ENCODE results near the gene PLP2. TPM values are rescaled to one million over a fixed set of nuclear protein-coding genes. Genes with fewer than 3 reads are reported as not detected.
"Not testable (repeated sequence)": the region's sequence is repeated elsewhere in the genome, so short reads cannot be mapped to it uniquely, and the experiment has no call there.

The PLP2 gene
- total and polyA plus RNA-seq, 3 donors from 2014 or later = 19.0 to 61.6 (median 21.4) TPM

DNA sequence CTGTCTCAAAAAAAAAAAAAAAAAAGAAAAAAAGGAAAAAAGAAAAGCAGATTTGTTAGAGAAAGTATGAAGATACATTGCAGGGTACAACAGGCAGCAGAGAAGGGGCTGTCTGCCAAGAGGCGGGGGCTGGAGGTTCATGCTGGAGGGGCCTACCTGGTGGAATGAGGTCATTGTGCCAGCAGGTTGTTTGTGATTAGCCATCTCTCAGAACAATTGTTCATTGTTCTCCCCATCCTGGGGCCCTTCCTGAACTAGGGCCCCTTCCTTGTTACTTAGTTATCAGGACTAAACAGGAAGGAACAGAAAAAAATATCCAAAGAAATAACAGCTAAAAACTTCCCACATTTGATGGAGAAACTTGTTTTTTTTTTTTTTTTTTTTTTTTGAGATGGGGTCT, 34.2 kb upstream of the PLP2 start:
- H3K27me3 ChIP-seq = no peaks in the 10 kb centered on the region
- TF ChIP-seq, protein P1, sequence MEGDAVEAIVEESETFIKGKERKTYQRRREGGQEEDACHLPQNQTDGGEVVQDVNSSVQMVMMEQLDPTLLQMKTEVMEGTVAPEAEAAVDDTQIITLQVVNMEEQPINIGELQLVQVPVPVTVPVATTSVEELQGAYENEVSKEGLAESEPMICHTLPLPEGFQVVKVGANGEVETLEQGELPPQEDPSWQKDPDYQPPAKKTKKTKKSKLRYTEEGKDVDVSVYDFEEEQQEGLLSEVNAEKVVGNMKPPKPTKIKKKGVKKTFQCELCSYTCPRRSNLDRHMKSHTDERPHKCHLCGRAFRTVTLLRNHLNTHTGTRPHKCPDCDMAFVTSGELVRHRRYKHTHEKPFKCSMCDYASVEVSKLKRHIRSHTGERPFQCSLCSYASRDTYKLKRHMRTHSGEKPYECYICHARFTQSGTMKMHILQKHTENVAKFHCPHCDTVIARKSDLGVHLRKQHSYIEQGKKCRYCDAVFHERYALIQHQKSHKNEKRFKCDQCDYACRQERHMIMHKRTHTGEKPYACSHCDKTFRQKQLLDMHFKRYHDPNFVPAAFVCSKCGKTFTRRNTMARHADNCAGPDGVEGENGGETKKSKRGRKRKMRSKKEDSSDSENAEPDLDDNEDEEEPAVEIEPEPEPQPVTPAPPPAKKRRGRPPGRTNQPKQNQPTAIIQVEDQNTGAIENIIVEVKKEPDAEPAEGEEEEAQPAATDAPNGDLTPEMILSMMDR (IDR thresholded peaks at IDR 0.05) = no peak
- no peak for TF ChIP-seq POLR2A (IDR thresholded peaks at IDR 0.05)

DNA sequence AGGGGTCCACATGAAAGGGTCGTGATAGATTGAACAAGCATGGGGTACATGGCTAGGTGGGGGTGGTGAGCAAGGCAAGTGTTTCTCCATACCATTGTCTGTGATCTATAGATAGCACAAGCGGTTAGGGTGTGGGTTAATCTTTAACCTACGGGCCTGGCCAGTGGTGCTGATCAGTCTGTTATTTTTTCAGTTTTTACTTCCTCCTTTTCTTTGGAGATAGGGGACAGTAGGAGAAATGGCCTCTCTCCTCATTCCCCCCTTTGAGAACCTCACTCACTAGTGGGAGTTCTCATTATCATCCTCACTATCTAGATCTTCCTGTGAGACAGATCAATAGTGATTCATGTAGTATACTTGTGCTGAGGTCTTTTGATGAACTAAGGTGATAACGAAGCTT, 32.0 kb upstream of the PLP2 start:
- Histone ChIP-seq H3K36me3 (ENCODE audit: low read depth, missing control alignments) (no peaks in the 10 kb centered on the region), H3K27me3 (no peaks in the 10 kb centered on the region), H3K4me3 (no peak overlapping the region), H3K27ac (no peak overlapping the region), H3K9me3 (no peaks in the 10 kb centered on the region), H3K4me1 (no peaks in the 10 kb centered on the region)
- 60 to 82% methylated on average over 4 of the region's 4 CpGs for WGBS, 2 donors
- intact Hi-C loops (cut with DNase I; ENCODE audit: low total_unique reads) = no loop called here
- DNase-seq = no peak
- TF ChIP-seq, protein P1 (IDR thresholded peaks at IDR 0.05) = no peak

More for the DNA sequence above, 34.2 kb upstream of the PLP2 start:
- Histone ChIP-seq H3K36me3 (ENCODE audit: low read depth, missing control alignments) (no peaks in the 10 kb centered on the region), H3K27ac (no peak overlapping the region), H3K9me3 (no peaks in the 10 kb centered on the region), H3K4me3 (no peak overlapping the region), H3K4me1 (no peaks in the 10 kb centered on the region)
- no peak for DNase-seq
- WGBS, 2 donors = 63 to 93% methylated on average over 1 of the region's 1 CpG
- intact Hi-C loops (cut with DNase I; ENCODE audit: low total_unique reads) = no loop called here

DNA sequence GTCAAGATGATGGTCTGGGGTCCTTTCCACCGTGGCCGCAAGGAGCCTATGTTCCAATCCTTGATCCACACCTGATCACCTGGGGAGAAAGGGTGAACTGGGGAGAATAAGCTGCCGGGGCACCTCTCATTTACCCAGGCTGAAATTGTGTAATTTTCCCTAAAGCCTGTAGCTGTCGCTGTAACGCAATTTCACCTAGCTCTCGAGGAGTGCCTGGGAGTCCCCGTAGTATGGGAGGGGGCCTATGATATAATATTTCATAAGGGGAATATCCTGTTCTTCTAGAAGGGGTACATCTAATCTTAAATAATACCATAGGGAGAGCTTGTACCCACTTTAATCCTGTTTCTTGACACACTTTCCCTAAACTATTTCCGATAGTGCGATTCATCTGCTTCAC, 29.4 kb upstream of the PLP2 start:
- H3K9me3 ChIP-seq; H3K27me3 ChIP-seq; H3K4me1 ChIP-seq; H3K36me3 ChIP-seq (ENCODE audit: low read depth, missing control alignments); intact Hi-C loops (cut with DNase I; ENCODE audit: low total_unique reads); H3K4me3 ChIP-seq; H3K27ac ChIP-seq; DNase-seq: not testable (repeated sequence)
- TF ChIP-seq, protein P1 (IDR thresholded peaks at IDR 0.05) = peak in 2 of 3 experiments; percentile 16 to 39
- WGBS, 2 donors = 57 to 62% methylated on average over 6 to 9 of the region's 9 CpGs

DNA sequence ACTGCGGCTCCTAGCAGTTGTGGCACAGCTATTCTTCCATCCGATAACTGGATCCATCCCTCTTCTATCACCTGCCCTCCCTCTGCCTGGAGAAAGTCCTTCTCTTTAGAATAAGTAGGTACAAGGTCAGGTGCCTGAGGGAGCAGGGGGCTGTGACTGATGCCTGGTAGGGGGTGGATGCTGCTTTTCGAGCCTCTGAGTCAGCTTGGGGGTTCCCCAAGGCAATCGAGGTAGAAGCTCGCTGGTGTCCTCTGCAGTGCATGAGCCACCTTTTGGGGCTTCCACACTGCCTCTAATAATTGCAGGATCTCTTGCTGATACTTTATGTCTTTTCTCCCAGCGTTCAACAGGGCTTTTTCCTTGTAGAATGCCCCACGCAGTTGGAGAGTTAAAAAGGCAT, 28.5 kb upstream of the PLP2 start:
- H3K27ac ChIP-seq; intact Hi-C loops (cut with DNase I; ENCODE audit: low total_unique reads): not testable (repeated sequence)
- WGBS, 2 donors = 90% methylated on average over 4 to 7 of the region's 7 CpGs

DNA sequence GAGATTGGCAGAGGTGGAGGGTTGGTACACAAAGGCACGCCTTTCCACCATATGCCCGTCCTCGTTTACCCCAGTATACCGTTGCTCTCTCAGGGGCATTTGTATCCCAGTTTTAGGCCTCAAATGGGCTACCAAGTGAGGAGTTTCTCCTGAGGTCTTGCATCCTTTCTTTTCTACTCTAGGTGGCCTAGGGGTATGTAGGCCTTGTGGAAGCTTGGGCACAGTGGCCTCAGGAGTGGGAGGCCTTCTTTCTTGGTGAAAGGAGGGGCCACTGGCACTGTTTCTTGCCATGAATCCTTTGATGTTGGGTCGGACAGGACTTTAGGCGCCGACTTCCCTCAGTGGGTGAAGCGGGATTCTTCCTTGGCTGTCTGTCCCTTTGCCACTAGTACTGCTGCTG, 24.4 kb upstream of the PLP2 start:
- intact Hi-C loops (cut with DNase I; ENCODE audit: low total_unique reads) = no loop called here

More for the DNA sequence above, 28.5 kb upstream of the PLP2 start:
- H3K36me3 ChIP-seq (ENCODE audit: low read depth, missing control alignments); H3K27me3 ChIP-seq; H3K4me1 ChIP-seq; H3K9me3 ChIP-seq; DNase-seq; H3K4me3 ChIP-seq: not testable (repeated sequence)

More for the DNA sequence above, 24.4 kb upstream of the PLP2 start:
- Histone ChIP-seq H3K9me3 (no peaks in the 10 kb centered on the region), H3K27ac (no peak overlapping the region), H3K27me3 (no peaks in the 10 kb centered on the region), H3K4me3 (no peak overlapping the region), H3K4me1 (no peaks in the 10 kb centered on the region), H3K36me3 (ENCODE audit: low read depth, missing control alignments) (no peaks in the 10 kb centered on the region)
- DNase-seq = no peak
- 87 to 96% methylated on average over 5 to 8 of the region's 8 CpGs for WGBS, 2 donors
- no peak for TF ChIP-seq POLR2A (IDR thresholded peaks at IDR 0.05)
- TF ChIP-seq, protein P1 (IDR thresholded peaks at IDR 0.05) = no peak
